Measurements from ENCODE around the gene HIKESHI.
"Not testable (repeated sequence)": the region's sequence is repeated elsewhere in the genome, so short reads cannot be mapped to it uniquely, and the experiment has no call there.

HIKESHI gene, protein sequence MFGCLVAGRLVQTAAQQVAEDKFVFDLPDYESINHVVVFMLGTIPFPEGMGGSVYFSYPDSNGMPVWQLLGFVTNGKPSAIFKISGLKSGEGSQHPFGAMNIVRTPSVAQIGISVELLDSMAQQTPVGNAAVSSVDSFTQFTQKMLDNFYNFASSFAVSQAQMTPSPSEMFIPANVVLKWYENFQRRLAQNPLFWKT

GRCh38 chr11:86302092-86302793 is at the start of gene HIKESHI:
HIKESHI (plus strand) TSS chr11:86302240; CDS start chr11:86302449, 209 bp downstream.
- DNase-seq = peak; percentile 99

DNA sequence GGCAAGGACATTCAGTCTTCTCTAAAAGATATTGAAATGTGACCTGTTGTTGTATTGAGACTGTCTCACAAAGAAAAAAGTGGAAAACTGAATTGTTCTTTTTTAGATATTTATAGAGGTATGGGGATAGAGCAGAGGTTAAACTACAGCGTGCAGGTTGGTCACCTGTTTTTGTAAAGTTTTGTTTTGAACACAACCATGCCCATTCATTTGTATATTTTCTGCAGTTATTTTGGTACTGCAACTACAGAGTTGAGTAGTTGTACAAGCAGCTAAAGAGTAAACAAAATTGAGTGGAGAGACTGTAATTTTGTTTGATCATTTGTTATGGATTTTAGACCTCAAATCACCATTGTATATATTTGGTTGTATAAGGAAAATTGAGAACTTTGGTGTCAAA is 46.1 kb upstream of the HIKESHI start:
- no peak for DNase-seq

DNA sequence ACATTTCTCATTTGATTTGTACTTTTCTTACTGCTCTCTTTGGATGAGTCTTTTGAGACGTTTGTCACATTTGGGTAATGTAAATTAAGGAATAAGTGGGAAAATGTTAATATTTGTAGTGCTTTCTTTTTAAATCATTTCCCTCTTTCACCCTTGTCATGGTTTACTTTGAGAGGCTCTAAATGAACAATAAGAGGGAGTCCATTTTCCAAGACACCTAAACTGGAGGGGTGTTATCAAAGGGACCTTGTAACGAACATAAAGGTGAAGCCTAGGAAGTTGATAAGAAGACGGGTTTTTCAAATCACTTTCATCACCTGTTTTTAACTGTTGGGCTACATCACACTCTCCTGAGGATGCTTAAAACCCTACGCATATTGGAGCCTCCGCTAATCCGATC is 45.4 kb upstream of the HIKESHI start:
- no peak for DNase-seq

GRCh38 chr11:86257446-86257845 is 44.6 kb upstream of the HIKESHI start:
- DNase-seq = no peak

DNA sequence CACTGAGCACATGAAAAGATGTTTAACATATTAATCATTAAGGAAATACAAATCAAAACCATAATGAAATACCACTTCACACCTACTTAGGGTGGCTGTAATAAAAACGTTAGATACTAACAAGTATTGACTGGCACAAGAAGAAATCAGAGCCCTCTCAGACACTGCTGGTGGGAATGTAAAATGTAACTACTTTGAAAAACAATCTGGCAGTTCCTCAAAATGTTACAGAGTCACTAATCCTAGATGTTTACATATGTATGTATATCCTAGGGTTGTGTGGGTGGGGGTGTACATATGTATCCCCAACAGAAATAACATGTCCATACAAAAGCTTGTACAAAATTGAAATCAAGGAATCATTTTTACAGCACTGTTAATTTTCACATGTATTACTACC is 42.3 kb upstream of the HIKESHI start:
- no peak for DNase-seq

DNA sequence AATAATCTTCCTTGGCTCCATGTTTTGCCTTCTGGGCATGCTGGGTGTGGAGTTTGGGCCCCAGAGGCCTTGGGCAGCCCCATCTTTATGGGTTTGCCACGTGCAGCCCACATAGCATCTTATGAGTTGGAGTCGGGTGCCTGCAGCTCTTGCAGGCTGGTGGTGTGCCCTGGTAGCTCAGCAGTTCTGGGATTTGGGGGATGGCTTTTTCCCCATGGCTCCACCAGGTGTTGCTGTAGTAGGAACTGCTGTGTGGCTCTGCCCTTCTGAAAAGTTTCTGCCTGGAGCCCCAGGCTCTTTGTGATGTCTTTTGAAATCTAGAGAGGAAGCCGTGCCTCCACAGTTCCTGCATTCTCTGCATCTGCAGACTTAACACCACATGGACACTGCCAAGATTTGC is 40.7 kb upstream of the HIKESHI start:
- no peak for DNase-seq

DNA sequence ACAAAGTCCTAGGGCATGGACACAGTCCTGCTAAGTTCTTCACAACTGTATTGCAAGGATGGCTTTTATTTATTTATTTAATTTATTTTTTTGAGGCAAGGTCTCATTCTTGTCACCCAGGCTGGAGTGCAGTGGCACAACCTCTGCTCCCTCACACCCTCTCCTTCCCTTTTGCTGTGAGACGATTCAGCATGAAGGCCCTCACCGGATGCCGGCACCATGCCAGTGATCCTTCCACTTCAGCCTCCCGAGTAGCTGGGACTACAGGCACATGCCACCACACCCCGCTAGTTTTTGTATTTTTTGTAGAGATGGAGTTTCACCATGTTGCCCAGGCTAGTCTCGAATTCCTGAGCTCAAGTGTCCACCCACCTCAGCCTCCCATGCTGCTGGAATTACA is 39.7 kb upstream of the HIKESHI start:
- no peak for DNase-seq

GRCh38 chr11:86264649-86265048 is 37.4 kb upstream of the HIKESHI start:
- DNase-seq = no peak

- no peak for DNase-seq
These were observed 36.8 kb upstream of the HIKESHI start for GRCh38 chr11:86265194-86265593.

DNA sequence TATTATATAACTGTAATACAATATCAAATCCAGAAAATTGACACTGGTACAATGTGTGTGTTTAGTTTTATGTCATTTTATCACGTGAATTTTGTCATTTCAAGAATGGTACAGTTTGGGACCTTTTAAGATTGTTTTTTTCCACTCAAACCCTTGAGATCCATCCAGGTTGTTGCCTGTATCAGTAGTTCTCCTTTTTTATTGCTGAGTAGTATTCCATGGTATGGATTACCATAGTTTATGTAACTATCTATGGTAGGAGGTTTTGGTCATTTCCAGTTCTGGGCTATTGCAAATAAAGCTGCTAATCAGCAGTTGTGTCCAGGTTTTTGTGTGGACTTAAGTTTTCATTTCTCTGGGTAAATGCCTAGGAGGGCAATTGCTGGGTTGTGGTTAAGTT is 32.4 kb upstream of the HIKESHI start:
- DNase-seq = no peak

DNA sequence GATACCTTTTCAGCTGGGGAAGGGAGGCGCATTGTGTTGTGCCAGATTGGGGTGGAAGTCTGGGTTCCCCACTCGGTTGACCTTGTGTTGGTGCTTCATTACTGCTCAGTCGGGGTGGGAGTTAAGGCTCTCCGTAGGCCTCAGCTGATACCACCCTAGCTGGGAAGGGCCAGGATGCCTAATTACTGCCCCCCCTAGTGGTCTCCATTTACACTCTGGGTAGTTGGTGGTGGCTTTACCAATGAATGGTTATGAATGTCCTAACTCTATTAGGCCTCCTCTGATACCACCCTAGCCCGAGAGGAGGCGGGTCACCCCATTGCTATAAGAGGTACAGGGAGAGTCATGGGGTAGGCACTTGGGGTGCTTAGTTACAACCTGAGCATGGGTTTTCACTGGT is 27.5 kb upstream of the HIKESHI start:
- DNase-seq = no peak

DNA sequence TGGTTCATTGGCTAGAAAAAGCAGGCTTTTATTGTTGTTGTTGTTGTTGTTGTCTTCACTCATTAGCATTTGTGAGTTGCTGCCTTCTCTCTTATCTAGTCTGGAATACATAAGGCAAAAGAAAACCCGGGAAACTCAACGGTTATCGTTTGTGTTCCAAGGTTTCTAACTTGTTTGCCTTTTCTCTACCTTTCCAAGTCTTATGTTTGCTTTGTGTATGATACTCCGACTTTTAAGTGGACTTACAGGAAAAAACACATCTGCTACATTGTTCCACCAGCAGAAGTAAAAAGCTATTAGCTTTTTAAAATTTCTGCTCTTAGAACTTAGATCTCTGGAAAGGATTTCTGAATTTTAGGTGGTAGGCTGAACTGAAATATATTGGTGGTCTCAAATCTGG is 27.0 kb upstream of the HIKESHI start:
- DNase-seq = no peak

- no peak for DNase-seq
These were observed 26.3 kb upstream of the HIKESHI start for GRCh38 chr11:86275493-86276370.

DNA sequence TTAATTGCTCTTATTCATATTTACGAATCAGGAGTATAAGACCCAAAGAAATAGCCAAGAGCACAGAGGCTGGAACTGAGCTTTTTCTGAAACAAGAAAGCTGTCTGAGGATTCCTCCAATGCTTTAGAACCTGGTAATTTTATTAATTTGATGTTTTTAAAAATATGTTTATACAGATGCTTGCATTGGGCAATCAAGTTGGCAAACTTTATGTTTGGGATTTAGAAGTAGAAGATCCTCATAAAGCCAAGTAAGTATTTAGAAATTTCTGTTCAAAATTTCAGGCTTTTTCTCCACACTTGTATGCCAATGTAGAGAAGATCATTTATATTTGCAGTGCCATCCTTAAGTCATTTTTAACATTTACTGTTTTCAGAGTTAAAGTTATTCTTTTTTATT is 24.3 kb upstream of the HIKESHI start:
- no peak for DNase-seq

GRCh38 chr11:86278226-86278625 is 23.8 kb upstream of the HIKESHI start:
- DNase-seq = no peak

DNA sequence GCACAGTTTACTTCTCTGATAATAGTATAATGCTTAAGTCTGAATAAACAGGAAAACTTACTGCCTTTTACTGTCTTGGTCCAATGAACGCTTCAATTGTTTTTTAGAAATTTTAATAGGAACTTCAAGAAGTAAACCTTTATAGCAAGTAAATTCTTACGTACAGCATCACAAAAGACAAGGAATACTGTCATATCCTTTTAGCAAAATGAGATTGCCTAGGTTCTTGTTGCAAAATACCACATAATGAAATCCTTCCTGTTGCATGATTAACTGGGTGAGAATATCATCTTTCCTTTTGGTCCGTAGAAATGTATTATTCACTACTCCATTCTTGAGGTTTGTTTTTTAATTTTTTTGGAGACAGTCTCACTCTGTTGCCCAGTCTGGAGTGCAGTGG is 22.3 kb upstream of the HIKESHI start:
- DNase-seq = no peak

- no peak for DNase-seq
These were observed 14.6 kb upstream of the HIKESHI start for GRCh38 chr11:86287468-86287796.

DNA sequence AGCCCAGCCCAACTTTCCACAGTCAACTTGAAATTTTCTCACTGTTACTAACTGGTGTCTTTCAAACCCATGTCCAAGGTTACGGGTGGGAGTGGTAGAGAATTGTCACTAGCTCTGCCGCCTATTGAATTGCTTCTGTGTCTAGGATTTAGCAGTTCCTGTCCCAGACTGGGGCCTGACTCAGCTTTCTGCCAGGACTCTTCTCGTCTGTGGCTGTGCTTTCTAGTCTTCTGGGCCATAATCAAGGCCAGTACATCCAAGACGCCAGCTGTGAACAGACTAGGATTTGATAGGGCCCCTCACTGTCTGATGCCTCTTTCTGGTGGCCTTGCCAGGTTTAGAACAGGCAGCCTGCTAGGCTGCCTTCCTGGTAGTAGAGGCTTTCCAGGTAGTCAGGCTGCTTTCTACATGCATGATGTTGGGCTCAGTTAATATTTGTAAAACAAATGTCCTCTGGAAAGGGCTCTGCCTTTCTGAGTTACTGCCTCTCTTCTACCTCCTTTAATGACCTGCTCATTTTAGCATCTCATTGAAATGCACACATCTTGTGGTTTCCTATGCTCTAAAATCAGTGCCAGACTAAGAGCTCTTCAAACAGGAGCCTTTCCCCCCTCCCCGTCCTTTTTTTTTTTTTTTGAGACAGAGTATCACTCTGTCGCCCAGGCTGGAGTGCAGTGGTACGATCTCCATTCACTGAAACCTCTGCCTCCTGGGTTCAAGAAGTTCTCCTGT is 13.1 kb upstream of the HIKESHI start:
- no peak for DNase-seq

GRCh38 chr11:86289508-86290280 is 12.3 kb upstream of the HIKESHI start:
- DNase-seq = not testable (repeated sequence)

DNA sequence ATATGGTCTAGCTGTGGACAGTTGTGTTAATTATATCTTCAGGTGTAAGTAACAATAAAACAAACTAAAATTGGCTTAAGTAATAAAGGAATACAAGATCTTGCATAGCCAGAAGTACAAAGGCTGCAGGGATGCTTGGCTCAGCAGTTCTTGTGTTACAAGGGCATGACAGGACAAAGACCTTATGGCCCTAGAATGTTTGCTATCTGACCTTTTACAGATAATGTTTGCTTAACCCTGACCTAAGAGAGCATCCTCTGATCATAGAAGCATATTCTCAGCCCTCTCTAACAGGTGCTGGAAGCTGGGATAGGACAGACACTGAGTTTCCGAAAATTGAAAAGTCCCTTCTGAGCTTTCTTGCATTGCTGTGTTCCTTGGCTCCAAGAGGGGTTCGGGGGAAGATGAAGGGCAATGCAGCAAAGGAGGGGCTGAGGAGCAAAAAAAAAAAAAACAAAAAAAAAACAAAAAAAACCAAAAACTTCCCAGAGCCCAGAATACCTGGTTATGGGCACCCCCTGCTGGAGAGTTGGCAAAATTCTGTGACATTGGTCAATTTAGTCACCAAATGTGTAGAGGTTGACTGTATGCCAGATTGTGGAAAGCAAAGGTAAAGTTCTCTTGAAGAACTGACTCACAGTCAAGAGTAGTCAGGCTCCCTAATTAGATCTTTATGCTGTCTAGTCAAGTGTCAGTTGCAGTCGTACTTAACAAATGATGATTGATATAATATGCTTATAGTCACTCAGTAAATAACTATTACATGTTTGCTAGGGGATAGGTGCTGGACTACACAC is 10.4 kb upstream of the HIKESHI start:
- DNase-seq = peak; percentile 43

GRCh38 chr11:86292912-86293616 is 9.0 kb upstream of the HIKESHI start:
- no peak for DNase-seq

Measured in NCI-H1105 (cell line).